IPS-18c (cell line): ENCODE measurements around the gene BRF1.
"Not testable (repeated sequence)": the region's sequence is repeated elsewhere in the genome, so short reads cannot be mapped to it uniquely, and the experiment has no call there.

Experiments used
- H3K4me3 ChIP-seq: 2 replicates; pipeline ENCODE4 v1.7.0; 2013; ENCODE audit warnings: low read depth, mild to moderate bottlenecking, low read length, moderate library complexity; ENCODE audit not compliant: insufficient read depth
- H3K9me3 ChIP-seq: one replicate; pipeline ENCODE4 v1.6.1; 2013; ENCODE audit warnings: mild to moderate bottlenecking, low read length, moderate library complexity; ENCODE audit not compliant: control insufficient read depth, insufficient read depth

The BRF1 gene

GRCh38 chr14:105305345-105305744 lies 4.5 kb upstream of the BRF1 start:
- Histone ChIP-seq H3K4me3 (no peak overlapping the region), H3K9me3 (peaks cover 3% of the 10 kb centered on the region)

- Histone ChIP-seq H3K9me3 (peaks cover 3% of the 10 kb centered on the region), H3K4me3 (no peak overlapping the region)
Measured at GRCh38 chr14:105304565-105304964, 3.8 kb upstream of the BRF1 start.

GRCh38 chr14:105303949-105304348 lies 3.1 kb upstream of the BRF1 start:
- no peak overlapping the region for H3K4me3 ChIP-seq
- peaks cover 3% of the 10 kb centered on the region for H3K9me3 ChIP-seq

GRCh38 chr14:105301915-105302249 lies 1.1 kb upstream of the BRF1 start:
- not testable (repeated sequence) for H3K9me3 ChIP-seq
- H3K4me3 ChIP-seq: peak overlapping the region; percentile 85; the same call in 1 of the 2 replicates

GRCh38 chr14:105301103-105301914 lies 508 bp upstream of the BRF1 start:
- peak overlapping the region; percentile 85 for H3K4me3 ChIP-seq
- no peaks in the 10 kb centered on the region for H3K9me3 ChIP-seq

- H3K4me3 ChIP-seq: peak overlapping the region; percentile 85
- no peaks in the 10 kb centered on the region for H3K9me3 ChIP-seq
Measured at GRCh38 chr14:105299654-105300541, 903 bp downstream of the BRF1 start.

- H3K4me3 ChIP-seq, H3K9me3 ChIP-seq: not testable (repeated sequence)
Measured at GRCh38 chr14:105297311-105297710, 3.5 kb downstream of the BRF1 start.

- Histone ChIP-seq H3K9me3 (no peaks in the 10 kb centered on the region), H3K4me3 (no peak overlapping the region)
Measured at GRCh38 chr14:105294142-105294597, 6.6 kb downstream of the BRF1 start.

GRCh38 chr14:105292826-105293711 lies 7.7 kb downstream of the BRF1 start:
- H3K9me3 ChIP-seq: no peaks in the 10 kb centered on the region
- no peak overlapping the region for H3K4me3 ChIP-seq

- H3K4me3 ChIP-seq: no peak overlapping the region
- H3K9me3 ChIP-seq: no peaks in the 10 kb centered on the region
Measured at GRCh38 chr14:105290621-105291346, 10.0 kb downstream of the BRF1 start.

- H3K4me3 ChIP-seq, H3K9me3 ChIP-seq: not testable (repeated sequence)
Measured at GRCh38 chr14:105288936-105289335, 11.9 kb downstream of the BRF1 start.

GRCh38 chr14:105287249-105288102 lies 13.3 kb downstream of the BRF1 start:
- no peak overlapping the region for H3K4me3 ChIP-seq
- no peaks in the 10 kb centered on the region for H3K9me3 ChIP-seq

- no peak overlapping the region for H3K4me3 ChIP-seq
Measured at GRCh38 chr14:105286759-105287144, 14.0 kb downstream of the BRF1 start.

GRCh38 chr14:105285174-105285573 lies 15.6 kb downstream of the BRF1 start:
- no peaks in the 10 kb centered on the region for H3K9me3 ChIP-seq

More at GRCh38 chr14:105286759-105287144, 14.0 kb downstream of the BRF1 start:
- no peaks in the 10 kb centered on the region for H3K9me3 ChIP-seq

GRCh38 chr14:105283899-105284298 lies 16.9 kb downstream of the BRF1 start:
- no peak overlapping the region for H3K4me3 ChIP-seq
- no peaks in the 10 kb centered on the region for H3K9me3 ChIP-seq

More at GRCh38 chr14:105285174-105285573, 15.6 kb downstream of the BRF1 start:
- H3K4me3 ChIP-seq: no peak overlapping the region

GRCh38 chr14:105283028-105283427 lies 17.8 kb downstream of the BRF1 start:
- H3K9me3 ChIP-seq: no peaks in the 10 kb centered on the region
- no peak overlapping the region for H3K4me3 ChIP-seq
